Adrenal gland (tissue), 5 donors: Measurements from ENCODE around the gene LRRC1.

Experiments
- CTCF ChIP-seq, 6 experiments: fragments of 450-650 bp in 4 of 6; fragments of 200-600 bp in 2 of 6; sonication (generic) in 1 of 6; IDR thresholded peaks; 1 replicate in 5 of 6; 2 replicates in 1 of 6; pipeline versions ENCODE4 v1.5.1 to v1.8.0; 2016 to 2021; ENCODE audit warnings: antibody characterized with exemption in 6 of 6, mild to moderate bottlenecking in 2 of 6, moderate library complexity in 1 of 6
- POLR2A ChIP-seq, 2 donors: fragments of 450-650 bp; IDR thresholded peaks; one replicate each; pipeline ENCODE4 v1.6.1; 2017; ENCODE audit warnings: antibody characterized with exemption in 2 of 2, mild to moderate bottlenecking in 2 of 2, moderate library complexity in 1 of 2
- donor health status: DM: no; HTN: no; CAD: no.

- no peak for TF ChIP-seq POLR2A (IDR thresholded peaks at IDR 0.05)
- TF ChIP-seq CTCF (IDR thresholded peaks at IDR 0.05): no peak
Measured at GRCh38 chr6:53814353-53814752, 19.5 kb downstream of the LRRC1 start.
